GM13976 (cell line): Measurements from ENCODE around the gene ZNF500.

Source experiments
- DNase-seq: peaks from one replicate; pipeline ENCODE4 v3.0.0; 2012; ENCODE audit warnings: low spot score
- CTCF ChIP-seq: IDR thresholded peaks from 2 replicates; pipeline ENCODE4 v1.5.1; 2012; ENCODE audit warnings: borderline replicate concordance, mild to moderate bottlenecking; ENCODE audit not compliant: insufficient read depth; ENCODE audit errors: extremely low read depth, missing control alignments, control extremely low read depth
- in situ Hi-C: fragments of 300-500 bp; cut with MboI; formaldehyde crosslinking; loops from one replicate; pipeline ENCODE4 v1.12.0; 2022; ENCODE audit warnings: low sequenced_read_pairs, mixed read lengths, inconsistent platforms; ENCODE audit not compliant: unreplicated experiment

ZNF500 gene

GRCh38 chr16:4702466-4702808 is 64.5 kb downstream of the ZNF500 start:
- TF ChIP-seq CTCF, result no peak
- in situ Hi-C loops, result no loop called here
- no peak for DNase-seq

GRCh38 chr16:4701791-4702465 is 65.0 kb downstream of the ZNF500 start:
- TF ChIP-seq CTCF, result no peak
- in situ Hi-C loops, result no loop called here
- no peak for DNase-seq

- DNase-seq, result no peak
- no peak for TF ChIP-seq CTCF
- in situ Hi-C loops, result no loop called here
Measured at GRCh38 chr16:4700997-4701743, 65.8 kb downstream of the ZNF500 start.

- no peak for TF ChIP-seq CTCF
- DNase-seq, result no peak
- in situ Hi-C loops, result no loop called here
Measured at GRCh38 chr16:4700380-4700996, 66.5 kb downstream of the ZNF500 start.

GRCh38 chr16:4699046-4699556 is 67.9 kb downstream of the ZNF500 start:
- DNase-seq, result no peak
- no peak for TF ChIP-seq CTCF
- in situ Hi-C loops, result no loop called here

- TF ChIP-seq CTCF, result no peak
- in situ Hi-C loops, result no loop called here
- no peak for DNase-seq
Measured at GRCh38 chr16:4698321-4699045, 68.5 kb downstream of the ZNF500 start.
